ENCODE data around the gene MPO.

Gene MPO

GRCh38 chr17:58247511-58248363 lies 33.0 kb downstream of the MPO start:
- H2AFZ ChIP-seq: no peak overlapping the region
- H3K4me3 ChIP-seq (ENCODE audit: low read depth, low read length): no peak overlapping the region
- H3K9me3 ChIP-seq (ENCODE audit: control insufficient read depth, low read length): no peaks in the 10 kb centered on the region
- peaks cover 8% of the 10 kb centered on the region for H3K4me1 ChIP-seq
- H3K79me2 ChIP-seq: no peaks in the 10 kb centered on the region
- no peaks in the 10 kb centered on the region for H3K27me3 ChIP-seq (ENCODE audit: control insufficient read depth, insufficient read depth, low read length)
- no peak overlapping the region for H3K27ac ChIP-seq
- no peak overlapping the region for H3K9ac ChIP-seq
- H3K36me3 ChIP-seq (ENCODE audit: control insufficient read depth, insufficient read depth, low read length): no peaks in the 10 kb centered on the region
- no peak for TF ChIP-seq CTCF (IDR thresholded peaks at IDR 0.05)
- no peak overlapping the region for H3K4me2 ChIP-seq (ENCODE audit: low read length)

- no peaks in the 10 kb centered on the region for H3K9me3 ChIP-seq (ENCODE audit: control insufficient read depth, low read length)
- no peaks in the 10 kb centered on the region for H3K79me2 ChIP-seq
- TF ChIP-seq CTCF (IDR thresholded peaks at IDR 0.05): no peak
- no peaks in the 10 kb centered on the region for H3K27me3 ChIP-seq (ENCODE audit: control insufficient read depth, insufficient read depth, low read length)
- H3K27ac ChIP-seq: no peak overlapping the region
- no peak overlapping the region for H3K9ac ChIP-seq
- no peak overlapping the region for H2AFZ ChIP-seq
- no peak overlapping the region for H3K4me3 ChIP-seq (ENCODE audit: low read depth, low read length)
- no peak overlapping the region for H3K4me2 ChIP-seq (ENCODE audit: low read length)
- H3K4me1 ChIP-seq: peaks cover 8% of the 10 kb centered on the region
- no peaks in the 10 kb centered on the region for H3K36me3 ChIP-seq (ENCODE audit: control insufficient read depth, insufficient read depth, low read length)
Measured at GRCh38 chr17:58246781-58247180, 34.0 kb downstream of the MPO start.

GRCh38 chr17:58246104-58246740 lies 34.5 kb downstream of the MPO start:
- Histone ChIP-seq H3K36me3 (ENCODE audit: control insufficient read depth, insufficient read depth, low read length) (no peaks in the 10 kb centered on the region), H3K27me3 (ENCODE audit: control insufficient read depth, insufficient read depth, low read length) (no peaks in the 10 kb centered on the region), H3K4me3 (ENCODE audit: low read depth, low read length) (no peak overlapping the region), H3K27ac (no peak overlapping the region), H3K4me1 (peaks cover 8% of the 10 kb centered on the region), H3K4me2 (ENCODE audit: low read length) (no peak overlapping the region), H3K9ac (no peak overlapping the region), H3K9me3 (ENCODE audit: control insufficient read depth, low read length) (no peaks in the 10 kb centered on the region), H3K79me2 (no peaks in the 10 kb centered on the region), H2AFZ (no peak overlapping the region)
- no peak for TF ChIP-seq CTCF (IDR thresholded peaks at IDR 0.05)

- Histone ChIP-seq H3K79me2 (no peaks in the 10 kb centered on the region), H3K4me3 (ENCODE audit: low read depth, low read length) (no peak overlapping the region), H3K9me3 (ENCODE audit: control insufficient read depth, low read length) (no peaks in the 10 kb centered on the region), H3K4me1 (peaks cover 8% of the 10 kb centered on the region), H3K36me3 (ENCODE audit: control insufficient read depth, insufficient read depth, low read length) (no peaks in the 10 kb centered on the region), H3K9ac (no peak overlapping the region), H3K27ac (no peak overlapping the region), H3K4me2 (ENCODE audit: low read length) (no peak overlapping the region), H2AFZ (no peak overlapping the region), H3K27me3 (ENCODE audit: control insufficient read depth, insufficient read depth, low read length) (no peaks in the 10 kb centered on the region)
- TF ChIP-seq CTCF (IDR thresholded peaks at IDR 0.05): no peak
Measured at GRCh38 chr17:58245428-58246103, 35.2 kb downstream of the MPO start.
